B cell (primary cell): ENCODE measurements around the gene ZSWIM4.

Experiments
- EZH2 ChIP-seq: IDR thresholded peaks from 2 replicates; pipeline ENCODE4 v1.6.1; 2012; ENCODE audit warnings: borderline replicate concordance, low read depth, mild to moderate bottlenecking, moderate library complexity, low read length; ENCODE audit not compliant: insufficient read depth, poor library complexity, severe bottlenecking
- TF ChIP-seq, protein P1 (sequence below): fragments of 200-600 bp; IDR thresholded peaks from one replicate; pipeline ENCODE4 v1.8.0; 2022; ENCODE audit warnings: antibody characterized with exemption, mild to moderate bottlenecking

DNA sequence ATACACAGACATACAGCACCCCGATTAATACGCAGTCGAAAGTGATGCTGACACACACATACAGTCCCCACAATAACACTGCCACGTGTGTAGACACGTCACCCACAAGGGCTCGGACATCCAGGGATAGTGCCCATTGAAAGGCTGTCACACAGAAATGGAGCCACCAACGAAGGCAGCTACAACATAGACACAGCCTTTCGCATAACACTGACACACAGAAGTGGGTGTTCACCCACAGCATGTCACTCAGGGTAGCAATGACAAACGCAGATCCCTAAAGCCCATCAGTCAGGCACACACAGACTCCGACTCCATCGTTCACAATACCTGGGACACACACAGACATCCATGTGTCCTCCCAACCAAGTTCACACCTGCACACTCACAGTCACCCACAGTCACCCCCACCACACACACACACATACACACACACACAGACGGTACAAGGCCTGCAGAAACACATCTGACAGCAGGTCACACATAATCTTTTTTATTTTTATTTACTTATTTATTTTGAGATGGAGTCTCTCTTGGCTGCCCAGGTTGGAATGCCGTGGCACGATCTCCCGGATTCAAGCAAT, 71.3 kb downstream of the ZSWIM4 start:
- no peak for TF ChIP-seq EZH2
- TF ChIP-seq, protein P1, sequence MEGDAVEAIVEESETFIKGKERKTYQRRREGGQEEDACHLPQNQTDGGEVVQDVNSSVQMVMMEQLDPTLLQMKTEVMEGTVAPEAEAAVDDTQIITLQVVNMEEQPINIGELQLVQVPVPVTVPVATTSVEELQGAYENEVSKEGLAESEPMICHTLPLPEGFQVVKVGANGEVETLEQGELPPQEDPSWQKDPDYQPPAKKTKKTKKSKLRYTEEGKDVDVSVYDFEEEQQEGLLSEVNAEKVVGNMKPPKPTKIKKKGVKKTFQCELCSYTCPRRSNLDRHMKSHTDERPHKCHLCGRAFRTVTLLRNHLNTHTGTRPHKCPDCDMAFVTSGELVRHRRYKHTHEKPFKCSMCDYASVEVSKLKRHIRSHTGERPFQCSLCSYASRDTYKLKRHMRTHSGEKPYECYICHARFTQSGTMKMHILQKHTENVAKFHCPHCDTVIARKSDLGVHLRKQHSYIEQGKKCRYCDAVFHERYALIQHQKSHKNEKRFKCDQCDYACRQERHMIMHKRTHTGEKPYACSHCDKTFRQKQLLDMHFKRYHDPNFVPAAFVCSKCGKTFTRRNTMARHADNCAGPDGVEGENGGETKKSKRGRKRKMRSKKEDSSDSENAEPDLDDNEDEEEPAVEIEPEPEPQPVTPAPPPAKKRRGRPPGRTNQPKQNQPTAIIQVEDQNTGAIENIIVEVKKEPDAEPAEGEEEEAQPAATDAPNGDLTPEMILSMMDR, result no peak
